ENCODE measurements around the gene F5. TPM values are rescaled to one million over a fixed set of nuclear protein-coding genes. Genes with fewer than 3 reads are reported as not detected.

F5 gene
- total and polyA plus RNA-seq, 2 experiments from 2014 or later: 0.16 TPM; not detected in 1

DNA sequence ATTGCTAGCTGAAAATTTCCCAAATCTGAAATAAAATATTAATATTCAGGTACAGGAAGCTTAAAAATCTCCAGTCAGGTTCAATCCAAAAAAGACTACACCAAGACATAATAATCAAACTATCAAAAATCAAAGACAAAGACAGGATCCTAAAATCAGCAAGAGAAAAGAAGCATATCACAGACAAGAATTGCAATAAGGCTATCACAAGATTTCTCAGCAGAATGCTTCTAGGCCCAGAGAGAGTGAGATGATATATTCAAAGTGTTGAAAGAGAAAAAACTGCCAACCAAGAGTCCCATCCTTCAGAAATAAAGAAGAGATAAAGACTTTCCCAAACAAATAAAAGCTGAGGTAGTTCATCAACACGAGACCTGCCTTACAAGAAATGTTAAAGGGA, 48.6 kb upstream of the F5 start (continued):
- TF ChIP-seq, protein P1, sequence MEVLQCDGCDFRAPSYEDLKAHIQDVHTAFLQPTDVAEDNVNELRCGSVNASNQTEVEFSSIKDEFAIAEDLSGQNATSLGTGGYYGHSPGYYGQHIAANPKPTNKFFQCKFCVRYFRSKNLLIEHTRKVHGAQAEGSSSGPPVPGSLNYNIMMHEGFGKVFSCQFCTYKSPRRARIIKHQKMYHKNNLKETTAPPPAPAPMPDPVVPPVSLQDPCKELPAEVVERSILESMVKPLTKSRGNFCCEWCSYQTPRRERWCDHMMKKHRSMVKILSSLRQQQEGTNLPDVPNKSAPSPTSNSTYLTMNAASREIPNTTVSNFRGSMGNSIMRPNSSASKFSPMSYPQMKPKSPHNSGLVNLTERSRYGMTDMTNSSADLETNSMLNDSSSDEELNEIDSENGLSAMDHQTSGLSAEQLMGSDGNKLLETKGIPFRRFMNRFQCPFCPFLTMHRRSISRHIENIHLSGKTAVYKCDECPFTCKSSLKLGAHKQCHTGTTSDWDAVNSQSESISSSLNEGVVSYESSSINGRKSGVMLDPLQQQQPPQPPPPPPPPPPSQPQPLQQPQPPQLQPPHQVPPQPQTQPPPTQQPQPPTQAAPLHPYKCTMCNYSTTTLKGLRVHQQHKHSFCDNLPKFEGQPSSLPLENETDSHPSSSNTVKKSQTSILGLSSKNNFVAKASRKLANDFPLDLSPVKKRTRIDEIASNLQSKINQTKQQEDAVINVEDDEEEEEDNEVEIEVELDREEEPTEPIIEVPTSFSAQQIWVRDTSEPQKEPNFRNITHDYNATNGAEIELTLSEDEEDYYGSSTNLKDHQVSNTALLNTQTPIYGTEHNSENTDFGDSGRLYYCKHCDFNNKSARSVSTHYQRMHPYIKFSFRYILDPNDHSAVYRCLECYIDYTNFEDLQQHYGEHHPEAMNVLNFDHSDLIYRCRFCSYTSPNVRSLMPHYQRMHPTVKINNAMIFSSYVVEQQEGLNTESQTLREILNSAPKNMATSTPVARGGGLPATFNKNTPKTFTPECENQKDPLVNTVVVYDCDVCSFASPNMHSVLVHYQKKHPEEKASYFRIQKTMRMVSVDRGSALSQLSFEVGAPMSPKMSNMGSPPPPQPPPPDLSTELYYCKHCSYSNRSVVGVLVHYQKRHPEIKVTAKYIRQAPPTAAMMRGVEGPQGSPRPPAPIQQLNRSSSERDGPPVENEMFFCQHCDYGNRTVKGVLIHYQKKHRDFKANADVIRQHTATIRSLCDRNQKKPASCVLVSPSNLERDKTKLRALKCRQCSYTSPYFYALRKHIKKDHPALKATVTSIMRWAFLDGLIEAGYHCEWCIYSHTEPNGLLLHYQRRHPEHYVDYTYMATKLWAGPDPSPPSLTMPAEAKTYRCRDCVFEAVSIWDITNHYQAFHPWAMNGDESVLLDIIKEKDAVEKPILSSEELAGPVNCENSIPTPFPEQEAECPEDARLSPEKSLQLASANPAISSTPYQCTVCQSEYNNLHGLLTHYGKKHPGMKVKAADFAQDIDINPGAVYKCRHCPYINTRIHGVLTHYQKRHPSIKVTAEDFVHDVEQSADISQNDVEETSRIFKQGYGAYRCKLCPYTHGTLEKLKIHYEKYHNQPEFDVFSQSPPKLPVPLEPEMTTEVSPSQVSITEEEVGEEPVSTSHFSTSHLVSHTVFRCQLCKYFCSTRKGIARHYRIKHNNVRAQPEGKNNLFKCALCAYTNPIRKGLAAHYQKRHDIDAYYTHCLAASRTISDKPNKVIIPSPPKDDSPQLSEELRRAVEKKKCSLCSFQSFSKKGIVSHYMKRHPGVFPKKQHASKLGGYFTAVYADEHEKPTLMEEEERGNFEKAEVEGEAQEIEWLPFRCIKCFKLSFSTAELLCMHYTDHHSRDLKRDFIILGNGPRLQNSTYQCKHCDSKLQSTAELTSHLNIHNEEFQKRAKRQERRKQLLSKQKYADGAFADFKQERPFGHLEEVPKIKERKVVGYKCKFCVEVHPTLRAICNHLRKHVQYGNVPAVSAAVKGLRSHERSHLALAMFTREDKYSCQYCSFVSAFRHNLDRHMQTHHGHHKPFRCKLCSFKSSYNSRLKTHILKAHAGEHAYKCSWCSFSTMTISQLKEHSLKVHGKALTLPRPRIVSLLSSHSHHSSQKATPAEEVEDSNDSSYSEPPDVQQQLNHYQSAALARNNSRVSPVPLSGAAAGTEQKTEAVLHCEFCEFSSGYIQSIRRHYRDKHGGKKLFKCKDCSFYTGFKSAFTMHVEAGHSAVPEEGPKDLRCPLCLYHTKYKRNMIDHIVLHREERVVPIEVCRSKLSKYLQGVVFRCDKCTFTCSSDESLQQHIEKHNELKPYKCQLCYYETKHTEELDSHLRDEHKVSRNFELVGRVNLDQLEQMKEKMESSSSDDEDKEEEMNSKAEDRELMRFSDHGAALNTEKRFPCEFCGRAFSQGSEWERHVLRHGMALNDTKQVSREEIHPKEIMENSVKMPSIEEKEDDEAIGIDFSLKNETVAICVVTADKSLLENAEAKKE (CRISPR knock-in tag; IDR thresholded peaks at IDR 0.05): no peak

DNA sequence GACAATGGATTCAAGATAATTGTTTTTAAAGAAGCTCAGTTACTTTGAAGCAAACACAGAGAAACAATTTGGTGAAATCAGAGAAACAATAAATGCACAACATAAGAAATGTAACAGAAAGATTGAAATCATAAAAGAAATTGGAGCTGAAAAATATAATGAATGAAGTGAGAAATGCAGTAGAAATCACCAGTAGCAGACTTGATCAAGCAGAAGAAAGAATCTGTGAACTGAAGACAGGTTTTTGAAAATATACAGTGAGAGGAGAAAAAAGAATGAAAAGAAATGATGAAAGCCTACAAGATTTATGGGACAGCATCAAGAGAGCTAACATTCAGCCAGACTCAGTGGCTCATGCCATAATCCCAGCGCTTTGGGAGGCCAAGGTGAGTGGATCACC, 47.9 kb upstream of the F5 start:
- H2AFZ ChIP-seq: no peak overlapping the region
- H3K4me3 ChIP-seq: no peak overlapping the region
- no peaks in the 10 kb centered on the region for H4K20me1 ChIP-seq (replicated peaks; ENCODE audit: insufficient read depth)
- H3K27ac ChIP-seq (ENCODE audit: low read depth): no peak overlapping the region
- no peaks in the 10 kb centered on the region for H3F3A ChIP-seq (replicated peaks; ENCODE audit: low read depth)
- no peaks in the 10 kb centered on the region for H3K79me2 ChIP-seq (replicated peaks; ENCODE audit: insufficient read depth)
- peaks cover 25% of the 10 kb centered on the region for H3K9me3 Mint-ChIP-seq
- no peak overlapping the region for H3K4me3 Mint-ChIP-seq
- H3K4me1 ChIP-seq (ENCODE audit: insufficient read depth): no peaks in the 10 kb centered on the region
- peaks cover 3% of the 10 kb centered on the region for H3K27me3 Mint-ChIP-seq (ENCODE audit: insufficient read depth, low read depth, poor library complexity)
- ATAC-seq (no peak), DNase-seq (ENCODE audit: low spot score) (no peak)
- no peaks in the 10 kb centered on the region for H3K4me1 Mint-ChIP-seq
- H3K27me3 ChIP-seq (ENCODE audit: insufficient read depth): no peaks in the 10 kb centered on the region
- no peak overlapping the region for H3K4me2 ChIP-seq
- H3K27ac Mint-ChIP-seq: no peak overlapping the region
- H3K36me3 Mint-ChIP-seq (ENCODE audit: low read depth): peaks cover 10% of the 10 kb centered on the region; the same call in 2 of the 3 replicates
- no peaks in the 10 kb centered on the region for H3K36me3 ChIP-seq (ENCODE audit: insufficient read depth)
- no peaks in the 10 kb centered on the region for H3K9me2 ChIP-seq (ENCODE audit: insufficient read depth)
- TF ChIP-seq CREB1 (CRISPR knock-in tag; IDR thresholded peaks at IDR 0.05; ENCODE audit: low read depth) (no peak), POLR2AphosphoS5 (IDR thresholded peaks at IDR 0.05; ENCODE audit: low read depth) (no peak), ZNF114 (CRISPR knock-in tag; IDR thresholded peaks at IDR 0.05) (no peak)
- TF ChIP-seq, protein P2, sequence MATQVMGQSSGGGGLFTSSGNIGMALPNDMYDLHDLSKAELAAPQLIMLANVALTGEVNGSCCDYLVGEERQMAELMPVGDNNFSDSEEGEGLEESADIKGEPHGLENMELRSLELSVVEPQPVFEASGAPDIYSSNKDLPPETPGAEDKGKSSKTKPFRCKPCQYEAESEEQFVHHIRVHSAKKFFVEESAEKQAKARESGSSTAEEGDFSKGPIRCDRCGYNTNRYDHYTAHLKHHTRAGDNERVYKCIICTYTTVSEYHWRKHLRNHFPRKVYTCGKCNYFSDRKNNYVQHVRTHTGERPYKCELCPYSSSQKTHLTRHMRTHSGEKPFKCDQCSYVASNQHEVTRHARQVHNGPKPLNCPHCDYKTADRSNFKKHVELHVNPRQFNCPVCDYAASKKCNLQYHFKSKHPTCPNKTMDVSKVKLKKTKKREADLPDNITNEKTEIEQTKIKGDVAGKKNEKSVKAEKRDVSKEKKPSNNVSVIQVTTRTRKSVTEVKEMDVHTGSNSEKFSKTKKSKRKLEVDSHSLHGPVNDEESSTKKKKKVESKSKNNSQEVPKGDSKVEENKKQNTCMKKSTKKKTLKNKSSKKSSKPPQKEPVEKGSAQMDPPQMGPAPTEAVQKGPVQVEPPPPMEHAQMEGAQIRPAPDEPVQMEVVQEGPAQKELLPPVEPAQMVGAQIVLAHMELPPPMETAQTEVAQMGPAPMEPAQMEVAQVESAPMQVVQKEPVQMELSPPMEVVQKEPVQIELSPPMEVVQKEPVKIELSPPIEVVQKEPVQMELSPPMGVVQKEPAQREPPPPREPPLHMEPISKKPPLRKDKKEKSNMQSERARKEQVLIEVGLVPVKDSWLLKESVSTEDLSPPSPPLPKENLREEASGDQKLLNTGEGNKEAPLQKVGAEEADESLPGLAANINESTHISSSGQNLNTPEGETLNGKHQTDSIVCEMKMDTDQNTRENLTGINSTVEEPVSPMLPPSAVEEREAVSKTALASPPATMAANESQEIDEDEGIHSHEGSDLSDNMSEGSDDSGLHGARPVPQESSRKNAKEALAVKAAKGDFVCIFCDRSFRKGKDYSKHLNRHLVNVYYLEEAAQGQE (IDR thresholded peaks at IDR 0.05; ENCODE audit: unreplicated experiment): no peak
- TF ChIP-seq, protein P3, sequence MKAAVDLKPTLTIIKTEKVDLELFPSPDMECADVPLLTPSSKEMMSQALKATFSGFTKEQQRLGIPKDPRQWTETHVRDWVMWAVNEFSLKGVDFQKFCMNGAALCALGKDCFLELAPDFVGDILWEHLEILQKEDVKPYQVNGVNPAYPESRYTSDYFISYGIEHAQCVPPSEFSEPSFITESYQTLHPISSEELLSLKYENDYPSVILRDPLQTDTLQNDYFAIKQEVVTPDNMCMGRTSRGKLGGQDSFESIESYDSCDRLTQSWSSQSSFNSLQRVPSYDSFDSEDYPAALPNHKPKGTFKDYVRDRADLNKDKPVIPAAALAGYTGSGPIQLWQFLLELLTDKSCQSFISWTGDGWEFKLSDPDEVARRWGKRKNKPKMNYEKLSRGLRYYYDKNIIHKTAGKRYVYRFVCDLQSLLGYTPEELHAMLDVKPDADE (IDR thresholded peaks at IDR 0.05): no peak
